ENCODE results near the gene MID2.
A peak's percentile ranks its signal among the peaks of the same experiment; 100 is the strongest.
"Not testable (repeated sequence)": the region's sequence is repeated elsewhere in the genome, so short reads cannot be mapped to it uniquely, and the experiment has no call there.

MID2 gene

DNA sequence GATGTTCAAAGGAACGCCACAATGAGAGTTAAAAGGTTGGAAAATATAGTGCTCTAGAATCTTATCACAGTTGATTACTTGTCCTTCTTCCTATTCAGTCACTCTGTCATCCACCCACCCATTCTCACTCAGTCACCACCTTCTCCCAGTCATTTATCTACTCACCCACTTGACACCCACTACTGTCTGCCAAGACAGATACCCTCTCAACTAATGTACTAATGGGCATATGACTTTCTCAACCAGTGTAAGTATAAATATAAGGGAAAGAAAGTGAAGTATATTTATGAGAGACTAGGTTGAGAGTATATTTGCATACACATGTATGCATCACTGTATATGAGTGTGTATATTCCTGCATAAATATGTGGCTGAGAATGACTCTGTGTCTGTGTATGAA lies 20.0 kb downstream of the MID2 start:
- no peak for FAIRE-seq

DNA sequence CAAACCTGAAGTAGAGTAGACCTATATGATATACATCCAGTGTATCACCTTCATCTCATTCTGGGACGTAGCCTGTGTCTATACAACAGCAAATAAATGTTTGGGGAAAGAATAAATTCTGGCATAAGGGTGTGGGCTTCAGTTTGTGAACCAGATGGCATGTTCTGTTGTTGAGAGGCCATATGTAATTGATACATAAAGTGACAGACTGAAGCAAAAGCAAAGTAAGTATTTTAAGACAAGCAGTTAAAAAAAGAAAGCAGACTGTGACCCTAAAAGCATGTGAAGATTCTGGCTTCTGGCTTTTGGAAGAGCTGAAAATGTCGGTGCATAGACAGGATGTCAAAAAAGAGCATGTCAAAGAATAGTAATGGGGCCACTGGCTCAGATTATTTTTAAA lies 22.9 kb downstream of the MID2 start:
- FAIRE-seq = no peak

GRCh38 chrX:107849747-107850421 lies 24.2 kb downstream of the MID2 start:
- FAIRE-seq = no peak

DNA sequence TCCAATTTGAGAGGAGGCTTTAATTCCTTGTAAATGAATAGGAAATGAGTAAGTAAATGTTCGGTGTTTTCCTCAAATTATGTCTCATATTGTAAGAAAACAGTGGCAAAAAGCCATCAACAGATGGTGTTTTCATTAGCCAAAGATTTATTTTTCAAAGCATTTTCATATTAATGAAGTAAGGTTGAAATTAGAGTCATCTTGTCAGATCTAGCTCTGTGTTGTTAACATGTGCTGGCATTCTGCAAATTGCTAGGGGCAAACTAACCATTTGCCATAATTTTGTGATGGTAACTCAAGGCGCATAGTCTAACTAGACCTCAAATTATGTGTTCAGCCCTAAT lies 24.7 kb downstream of the MID2 start:
- FAIRE-seq = no peak

DNA sequence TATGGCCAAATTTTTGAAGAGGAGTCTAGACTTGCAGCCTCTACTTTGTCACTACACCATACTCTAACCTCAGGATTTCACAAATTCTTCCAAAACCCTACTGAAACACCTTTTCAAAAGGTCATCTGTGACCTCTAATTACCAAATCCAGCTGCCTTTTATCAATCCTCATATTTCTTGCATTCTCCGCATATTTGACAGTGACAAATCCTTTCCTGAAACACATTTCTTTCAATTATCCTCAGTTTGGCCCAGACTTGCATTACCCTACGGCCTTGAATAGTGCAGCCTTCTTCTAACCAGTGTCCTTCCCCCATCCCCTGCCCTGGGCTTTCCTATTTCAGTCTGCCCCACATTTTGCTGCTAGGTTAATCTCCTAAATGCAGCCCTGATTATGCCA lies 25.5 kb downstream of the MID2 start:
- FAIRE-seq = no peak

DNA sequence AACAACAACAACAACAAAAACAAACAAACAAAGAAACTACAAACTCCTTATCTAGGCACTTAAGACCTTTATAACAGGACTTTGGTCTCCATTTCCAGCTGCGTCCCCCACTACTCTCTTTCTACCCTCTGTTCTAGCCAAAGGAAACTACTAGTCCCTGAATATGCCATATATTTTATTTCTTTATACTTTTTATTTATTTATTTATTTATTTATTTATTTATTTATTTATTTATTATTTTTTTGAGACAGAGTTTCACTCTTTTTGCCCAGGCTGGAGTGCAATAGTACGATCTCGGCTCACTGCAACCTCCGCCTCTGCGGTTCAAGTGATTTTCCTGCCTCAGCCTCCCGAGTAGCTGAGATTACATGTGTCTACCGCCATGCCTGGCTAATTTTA lies 26.0 kb downstream of the MID2 start:
- FAIRE-seq = not testable (repeated sequence)

GRCh38 chrX:107856289-107856688 lies 30.6 kb downstream of the MID2 start:
- no peak for FAIRE-seq

DNA sequence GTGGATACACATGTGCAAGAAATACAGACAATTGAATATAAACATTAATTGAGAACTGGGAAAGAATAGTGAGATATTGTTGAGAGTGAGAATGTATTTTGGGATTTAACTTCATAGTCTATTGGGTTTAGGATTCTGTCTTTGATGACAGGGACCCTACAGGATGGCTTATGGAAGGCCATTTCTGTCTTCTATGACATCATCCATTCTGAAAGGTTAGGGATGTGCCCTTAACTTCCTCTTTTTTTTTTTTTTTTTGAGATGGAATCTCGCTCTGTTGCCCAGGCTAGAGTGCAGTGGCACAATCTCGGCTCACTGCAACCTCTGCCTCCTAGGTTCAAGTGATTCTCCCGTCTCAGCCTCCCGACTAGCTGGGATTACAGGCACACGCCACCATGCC lies 31.4 kb downstream of the MID2 start:
- not testable (repeated sequence) for FAIRE-seq

DNA sequence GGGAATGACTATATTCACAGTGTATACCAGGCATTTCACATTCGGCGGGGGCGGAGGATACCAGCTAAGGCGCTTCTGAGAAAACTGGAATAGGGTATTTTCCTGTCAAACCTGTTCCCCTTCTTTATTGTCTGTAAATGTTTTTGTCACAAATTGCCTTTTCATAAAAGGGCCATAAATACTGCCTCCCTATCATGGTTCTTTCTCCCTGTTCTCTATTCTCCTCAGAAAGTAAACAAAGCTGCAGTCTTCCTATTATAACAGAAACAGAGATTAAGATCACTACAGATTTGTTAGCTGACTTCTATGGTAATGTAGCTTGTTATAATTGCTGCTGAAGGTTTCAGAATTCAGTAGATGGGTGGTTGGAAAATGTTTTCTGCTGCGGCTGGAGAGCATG lies 32.2 kb downstream of the MID2 start:
- FAIRE-seq = no peak

DNA sequence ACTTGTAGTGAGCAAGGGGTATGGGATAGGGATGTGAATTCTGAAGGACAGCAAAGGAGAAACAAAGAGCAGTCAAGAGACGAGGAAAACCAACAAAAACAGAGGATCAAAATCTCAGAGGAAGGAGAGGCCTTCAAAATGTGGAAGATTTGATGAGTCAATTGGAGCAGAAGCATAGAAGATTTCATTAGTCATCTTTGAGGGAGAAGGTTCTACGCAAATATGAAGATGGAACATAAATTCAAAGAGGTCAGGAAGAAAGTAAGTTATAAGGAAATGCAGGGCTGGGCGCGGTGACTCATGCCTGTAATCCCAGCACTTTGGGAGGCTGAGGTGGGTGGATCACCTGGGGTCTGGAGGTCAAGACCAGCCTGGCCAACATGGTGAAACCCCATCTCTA lies 35.4 kb downstream of the MID2 start:
- FAIRE-seq = no peak

GRCh38 chrX:107871136-107871535 lies 45.5 kb downstream of the MID2 start:
- FAIRE-seq = no peak

GRCh38 chrX:107878106-107878505 lies 52.4 kb downstream of the MID2 start:
- FAIRE-seq = no peak

GRCh38 chrX:107880054-107880610 lies 54.5 kb downstream of the MID2 start:
- FAIRE-seq = no peak

GRCh38 chrX:107894038-107894437 lies 68.4 kb downstream of the MID2 start:
- FAIRE-seq = peak; percentile 86

DNA sequence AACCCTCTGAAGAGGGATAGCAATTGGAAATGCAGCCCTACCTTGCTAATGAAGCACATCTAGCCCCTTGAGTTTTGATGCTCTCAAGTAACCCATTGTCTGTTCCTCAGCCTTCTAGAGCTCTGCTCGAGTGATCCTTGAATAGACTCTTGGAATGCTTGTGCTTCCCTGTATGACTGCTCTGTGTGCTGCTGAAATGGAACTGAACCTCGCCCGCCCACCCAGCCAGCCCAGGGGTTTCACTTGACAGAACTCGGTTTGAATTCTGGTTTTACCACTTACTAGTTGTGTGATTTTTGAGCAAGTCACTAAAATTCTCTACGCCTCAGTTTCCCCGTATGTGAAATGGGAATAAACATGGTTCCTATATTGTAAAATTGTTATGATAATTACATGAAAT lies 77.1 kb downstream of the MID2 start:
- no peak for FAIRE-seq

DNA sequence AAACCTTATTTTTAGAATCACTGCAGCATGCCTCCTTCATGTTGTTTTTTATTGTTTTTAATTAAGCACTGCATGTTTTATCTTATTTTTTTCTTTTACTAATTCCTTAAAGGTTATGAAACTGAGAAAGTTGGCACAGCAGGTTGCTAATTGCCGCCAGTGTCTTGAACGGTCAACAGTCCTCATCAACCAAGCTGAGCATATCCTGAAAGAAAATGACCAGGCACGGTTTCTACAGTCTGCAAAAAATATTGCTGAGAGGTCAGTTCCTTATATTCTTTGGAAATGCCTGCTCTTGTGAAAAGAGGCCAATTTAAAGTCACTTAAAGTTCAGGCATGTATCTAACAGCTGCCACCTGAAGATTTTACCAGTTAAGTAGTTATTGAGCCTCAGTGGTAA lies 79.7 kb downstream of the MID2 start:
- no peak for FAIRE-seq

DNA sequence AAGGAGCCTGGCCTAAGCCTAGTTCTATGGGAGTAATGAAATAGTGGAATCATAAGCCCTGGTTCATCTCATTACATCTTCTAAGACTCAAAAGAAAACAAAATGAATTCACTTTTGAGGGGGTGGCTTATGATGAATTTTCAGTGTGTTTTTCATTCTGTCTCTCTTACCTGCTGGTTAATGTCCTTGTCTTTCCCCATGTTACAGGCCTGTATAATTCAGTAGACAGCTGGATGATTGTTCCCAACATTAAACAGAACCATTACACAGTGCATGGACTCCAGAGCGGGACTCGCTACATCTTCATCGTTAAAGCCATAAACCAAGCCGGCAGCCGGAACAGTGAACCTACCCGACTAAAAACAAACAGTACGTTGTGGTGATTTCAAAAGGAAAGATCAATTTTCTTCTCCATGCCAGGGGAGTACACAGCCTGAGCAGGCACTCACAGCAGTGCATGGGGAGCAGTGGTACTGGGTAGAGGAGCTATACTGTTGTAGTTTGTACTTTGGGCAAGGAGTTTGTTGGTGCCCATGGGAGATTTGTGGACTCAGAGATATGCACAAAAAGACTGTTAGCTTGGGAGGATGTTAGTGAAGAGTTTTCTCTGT lies 98.6 kb downstream of the MID2 start:
- FAIRE-seq = no peak

DNA sequence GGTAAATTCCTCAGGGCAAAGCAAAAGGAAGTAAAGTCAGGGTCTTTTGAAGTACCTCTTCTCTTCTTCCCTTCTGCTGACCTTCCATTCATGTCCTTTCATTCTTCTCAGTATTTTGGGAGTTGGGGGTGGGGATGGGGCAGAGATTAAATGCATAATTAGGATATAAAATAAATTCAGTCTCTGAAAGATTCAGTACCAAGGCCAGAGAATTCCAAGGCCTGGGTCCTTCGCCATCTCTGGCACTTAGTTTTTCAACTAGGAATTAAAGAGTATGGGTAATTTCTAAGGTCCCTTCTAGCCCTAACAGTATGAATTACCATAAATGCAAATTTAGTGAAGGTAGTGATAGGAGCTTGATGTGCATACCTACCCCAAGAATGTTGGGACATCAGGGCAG lies 108.6 kb downstream of the MID2 start:
- FAIRE-seq = no peak

DNA sequence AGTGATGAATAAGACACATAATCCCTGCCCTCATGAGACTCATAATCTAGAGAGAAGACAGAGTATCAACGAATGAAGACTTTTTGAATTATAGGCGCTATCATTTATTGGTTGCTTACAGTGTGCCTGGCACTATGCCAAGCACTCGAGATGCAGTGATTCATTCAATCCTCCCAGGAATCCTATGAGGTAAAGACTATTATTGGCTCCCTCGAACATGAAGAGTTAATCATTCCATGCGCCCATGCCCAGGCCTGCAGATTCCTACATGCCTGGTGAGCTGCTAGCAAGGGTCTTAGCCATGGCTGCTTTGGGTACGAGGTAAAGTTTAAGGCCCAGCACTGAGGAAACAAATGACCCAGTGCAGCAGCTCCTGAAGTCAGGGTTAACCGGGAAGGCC lies 109.5 kb downstream of the MID2 start:
- FAIRE-seq = no peak

GRCh38 chrX:107935664-107936433 lies 110.2 kb downstream of the MID2 start:
- no peak for FAIRE-seq

DNA sequence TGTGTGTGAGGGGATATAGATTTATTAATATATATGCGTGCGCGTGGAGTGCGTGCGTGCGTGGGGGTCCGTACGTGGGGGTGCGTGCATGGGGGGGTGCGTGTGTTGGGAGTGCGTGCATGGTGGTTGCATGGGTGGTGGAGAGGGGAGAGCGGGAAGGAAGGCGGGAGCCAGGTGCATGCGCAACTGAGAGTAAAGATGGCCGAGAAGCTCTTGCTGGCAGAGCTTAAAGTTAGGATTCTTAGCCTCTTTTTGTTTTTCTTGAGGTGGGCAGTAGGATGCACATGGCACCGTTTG lies 110.7 kb downstream of the MID2 start:
- no peak for FAIRE-seq

- no peak for FAIRE-seq
Measured at GRCh38 chrX:107940095-107940494, 114.4 kb downstream of the MID2 start.

DNA sequence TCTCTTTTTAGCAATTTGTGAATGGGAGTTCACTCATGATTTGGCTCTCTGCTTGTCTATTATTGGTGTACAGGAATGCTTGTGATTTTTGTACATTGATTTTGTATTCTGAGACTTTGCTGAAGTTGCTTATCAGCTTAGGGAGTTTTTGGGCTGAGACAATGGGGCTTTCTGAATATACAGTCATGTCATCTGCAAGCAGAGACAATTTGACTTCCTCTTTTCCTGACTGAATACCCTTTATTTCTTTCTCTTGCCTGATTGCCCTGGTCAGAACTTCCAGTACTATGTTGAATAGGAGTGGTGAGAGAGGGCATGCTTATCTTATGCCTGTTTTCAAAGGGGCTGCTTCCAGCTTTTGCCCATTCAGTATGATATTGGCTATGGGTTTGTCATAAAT lies 129.7 kb downstream of the MID2 start:
- not testable (repeated sequence) for FAIRE-seq

- no peak for FAIRE-seq
Measured at GRCh38 chrX:107968623-107969022, 143.0 kb downstream of the MID2 start.
